RPMI7951 (cell line): Measurements from ENCODE around the gene RASGRF1. TPM values are rescaled to one million over a fixed set of nuclear protein-coding genes. Genes with fewer than 3 reads are reported as not detected.

ENCODE experiments used
- DNase-seq: peaks from one replicate; pipeline ENCODE4 v3.0.0-alpha.2; 2012; ENCODE audit warnings: low read depth
- total RNA-seq: library from RNA; depleted of rRNA; stranded (reverse); fragments of >200 nt; shearing (Covaris generic); gene quantifications from 2 replicates; pipeline ENCODE4 v1.2.3, GENCODE V29; 2014

RASGRF1 gene
- total RNA-seq, 1 experiment from 2014 or later: 8.7 TPM

DNA sequence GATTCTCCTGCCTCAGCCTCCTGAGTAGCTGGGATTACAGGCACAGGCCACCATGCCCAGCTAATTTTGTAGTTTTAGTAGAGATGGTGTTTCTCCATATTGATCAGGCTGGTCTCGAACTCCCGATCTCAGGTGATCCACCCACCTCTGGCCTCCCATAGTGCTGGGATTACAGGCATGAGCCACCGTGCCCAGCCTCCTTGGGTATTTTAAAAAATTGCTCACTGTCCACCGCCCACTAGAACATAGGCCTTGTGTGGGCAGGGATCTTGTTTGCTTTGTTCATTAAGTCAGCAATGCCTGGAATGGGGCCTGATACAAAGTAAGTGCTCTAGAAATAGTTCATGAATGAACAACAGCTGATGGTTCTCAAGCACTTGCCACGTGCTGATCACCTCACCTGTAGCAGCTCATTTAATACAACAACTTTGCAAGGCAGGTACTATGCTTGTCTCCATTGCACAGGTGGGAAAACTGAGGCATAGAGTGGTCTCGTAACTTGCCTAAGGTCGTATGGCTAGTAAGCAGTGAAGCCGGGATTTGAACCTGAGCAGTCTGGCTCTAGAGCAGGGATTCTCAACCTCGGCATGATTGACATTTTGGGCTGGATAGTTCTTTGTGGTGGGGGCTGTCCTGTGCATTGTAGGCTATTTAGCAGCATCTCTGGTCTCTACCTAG lies 133.0 kb downstream of the RASGRF1 start:
- DNase-seq: no peak

DNA sequence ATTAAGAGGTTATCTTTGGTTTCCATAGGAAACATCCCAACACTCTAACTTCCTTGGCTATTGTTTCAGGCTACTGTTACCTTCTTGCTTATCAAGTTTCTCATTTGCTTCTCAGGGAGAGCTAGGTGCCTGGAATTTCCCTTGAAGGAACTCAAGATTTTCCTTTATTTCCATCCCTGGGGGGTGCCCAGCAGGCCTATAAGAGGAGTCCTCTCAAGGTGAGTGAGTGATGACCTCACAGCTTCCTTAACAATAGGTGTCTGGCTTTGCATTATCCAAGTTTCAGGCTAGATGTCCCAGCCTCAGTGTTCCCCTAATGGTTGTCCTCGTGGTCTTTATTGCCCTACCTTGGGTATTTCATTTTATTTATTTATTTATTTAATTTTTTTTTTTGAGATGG lies 133.6 kb downstream of the RASGRF1 start:
- no peak for DNase-seq

DNA sequence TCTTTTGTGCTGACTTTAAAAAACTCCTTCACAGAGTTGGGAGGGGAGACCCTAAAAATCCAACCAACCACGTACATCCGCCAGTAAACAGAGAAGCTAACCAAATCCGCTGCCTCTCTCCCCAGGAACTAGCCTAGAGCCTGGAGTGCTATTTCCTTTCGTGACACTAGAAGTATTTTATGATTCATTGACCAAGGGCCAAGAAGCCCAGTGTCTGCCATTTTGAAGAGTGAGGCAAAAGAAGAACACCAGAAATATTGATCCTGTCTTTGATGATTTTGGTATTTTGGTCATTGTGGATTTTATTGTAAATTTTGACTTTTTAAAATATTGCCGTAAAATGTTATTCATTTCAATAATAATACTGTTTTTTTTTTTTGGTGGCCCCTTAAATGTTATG lies 135.2 kb downstream of the RASGRF1 start:
- DNase-seq: no peak

DNA sequence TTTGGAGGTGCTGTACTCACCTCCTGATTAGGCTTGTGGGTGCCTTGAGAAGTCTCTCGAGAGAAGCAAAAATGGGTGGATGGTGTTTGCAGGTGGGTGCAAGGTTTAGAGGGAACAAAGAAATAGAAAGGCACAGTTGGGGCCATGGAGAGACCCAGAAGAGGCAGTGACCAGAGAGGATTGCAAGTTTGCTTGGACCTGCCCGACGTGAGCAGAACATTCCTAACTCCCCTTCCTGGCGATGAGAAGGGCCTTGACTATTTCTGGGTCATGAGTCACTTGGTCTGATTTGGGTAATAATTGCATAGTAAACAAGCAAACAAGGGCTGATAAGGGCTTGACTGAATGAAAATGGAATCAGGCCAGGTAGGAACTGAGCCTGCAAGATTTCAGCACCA lies 138.7 kb downstream of the RASGRF1 start:
- DNase-seq: no peak

DNA sequence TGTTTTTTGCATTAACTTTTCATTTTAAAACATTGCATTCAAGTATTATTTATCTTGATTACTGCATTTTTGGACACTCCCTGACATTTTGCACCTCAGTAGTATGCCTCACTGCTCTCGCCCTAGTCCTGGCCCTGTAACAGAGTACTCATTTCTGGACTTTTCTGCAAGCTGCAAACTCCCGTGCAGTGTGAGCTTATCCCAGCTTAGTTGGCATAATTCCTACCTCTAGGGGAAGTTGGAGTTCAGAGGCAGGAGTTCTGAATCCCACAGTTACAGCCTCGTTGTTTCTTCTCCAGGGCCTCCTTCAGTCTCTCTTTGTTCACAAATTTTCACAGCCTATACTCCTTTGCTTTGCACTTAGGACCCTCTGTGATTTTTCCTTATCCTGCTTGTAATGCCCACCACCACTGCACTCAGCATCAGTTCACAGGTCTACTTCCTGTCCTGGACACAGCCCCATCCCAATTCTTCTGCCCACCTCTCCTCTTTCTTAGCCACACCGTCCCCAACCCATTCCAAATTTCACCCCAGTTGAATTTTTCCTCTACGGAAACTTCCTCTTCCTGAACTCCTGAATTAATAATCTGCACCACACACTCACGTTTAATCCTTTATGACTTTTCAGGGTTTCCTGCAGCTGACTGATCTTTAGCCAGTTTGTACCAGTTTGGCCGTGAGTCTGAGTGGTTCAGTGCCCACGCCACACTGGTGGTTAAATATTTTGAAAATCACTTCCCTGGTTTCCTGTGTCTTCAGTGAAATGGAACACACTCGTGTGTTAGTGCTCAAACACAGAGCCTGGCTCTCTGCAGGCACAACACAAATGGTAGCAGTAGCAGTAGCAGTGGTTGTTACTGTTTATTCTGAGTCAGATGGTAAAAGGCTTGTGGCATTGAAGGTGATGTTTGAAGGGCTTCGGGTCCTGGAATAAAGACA lies 139.4 kb downstream of the RASGRF1 start:
- DNase-seq: peak; percentile 24

DNA sequence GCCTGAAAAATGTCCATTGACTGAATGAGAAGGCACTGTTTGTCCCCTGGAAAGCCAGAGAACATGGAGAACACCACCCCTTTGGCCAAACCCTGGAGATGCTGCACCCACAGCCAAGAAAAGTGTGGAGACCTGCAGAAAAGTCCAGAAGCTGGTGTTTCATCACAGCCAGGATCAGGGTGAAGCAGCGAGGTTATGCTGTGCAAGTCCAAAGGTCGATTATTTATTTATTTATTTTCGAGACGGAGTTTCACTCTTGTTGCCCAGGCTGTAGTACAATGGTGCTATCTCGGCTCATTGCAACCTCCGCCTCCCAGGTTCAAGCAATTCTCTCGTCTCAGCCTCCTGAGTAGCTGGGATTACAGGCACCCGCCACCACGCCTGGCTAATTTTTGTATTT lies 140.2 kb downstream of the RASGRF1 start:
- DNase-seq: no peak

DNA sequence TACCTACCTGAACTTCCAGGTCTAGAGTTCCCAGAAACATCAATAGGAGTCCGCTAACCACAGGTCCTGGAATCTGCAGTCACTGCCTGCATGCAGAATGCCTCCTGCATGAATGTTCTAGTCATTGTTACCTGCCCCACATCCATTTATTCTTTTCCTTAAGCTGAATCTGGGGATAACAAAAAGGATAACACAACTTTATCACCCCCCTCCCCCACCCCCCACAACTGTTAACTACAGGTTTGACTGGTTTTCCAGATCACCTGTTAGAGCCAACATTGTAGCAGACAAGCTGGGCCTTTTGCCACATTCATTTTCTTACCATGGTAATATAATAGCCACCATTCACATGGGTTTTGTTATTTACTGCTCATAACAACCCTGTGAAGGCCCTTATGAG lies 141.1 kb downstream of the RASGRF1 start:
- DNase-seq: no peak

DNA sequence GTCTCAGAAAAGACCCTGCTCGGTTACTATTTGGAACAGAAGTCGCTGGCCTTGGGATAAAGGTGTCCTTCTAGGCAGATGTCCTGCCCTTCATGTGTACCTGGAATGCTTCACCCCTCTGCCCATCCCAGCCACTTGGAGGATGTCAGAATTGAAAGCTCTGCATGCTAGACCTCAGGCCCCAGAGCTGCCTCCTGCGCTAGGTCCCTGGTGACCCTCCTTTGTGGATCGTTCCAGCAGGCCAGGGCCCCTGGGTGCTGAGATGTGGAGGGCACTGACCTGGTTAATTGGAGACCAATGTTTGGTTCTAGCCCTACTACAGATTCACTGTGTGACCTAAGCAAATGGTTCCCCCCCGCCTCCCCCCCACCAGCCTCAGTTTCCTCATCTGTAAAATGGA lies 143.1 kb downstream of the RASGRF1 start:
- no peak for DNase-seq

DNA sequence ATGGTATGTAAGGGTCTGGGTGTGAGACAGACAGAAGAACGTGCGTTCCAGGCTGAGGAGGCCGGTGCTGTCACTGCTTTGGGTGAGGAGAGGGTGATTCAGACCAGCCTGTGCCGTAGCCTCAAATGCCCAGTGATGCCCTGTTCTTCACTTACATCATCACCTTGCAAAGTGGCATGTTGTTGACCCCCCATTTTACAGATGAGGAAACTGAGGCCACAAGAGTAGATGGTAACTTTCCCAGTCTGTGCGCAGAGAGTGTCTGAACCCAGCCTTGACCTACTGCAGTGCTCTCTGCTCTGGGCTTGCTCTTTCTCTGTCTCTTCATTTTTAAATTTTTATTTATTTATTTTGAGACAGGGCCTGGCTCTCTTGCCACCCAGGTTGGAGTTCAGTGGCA lies 144.1 kb downstream of the RASGRF1 start:
- no peak for DNase-seq

DNA sequence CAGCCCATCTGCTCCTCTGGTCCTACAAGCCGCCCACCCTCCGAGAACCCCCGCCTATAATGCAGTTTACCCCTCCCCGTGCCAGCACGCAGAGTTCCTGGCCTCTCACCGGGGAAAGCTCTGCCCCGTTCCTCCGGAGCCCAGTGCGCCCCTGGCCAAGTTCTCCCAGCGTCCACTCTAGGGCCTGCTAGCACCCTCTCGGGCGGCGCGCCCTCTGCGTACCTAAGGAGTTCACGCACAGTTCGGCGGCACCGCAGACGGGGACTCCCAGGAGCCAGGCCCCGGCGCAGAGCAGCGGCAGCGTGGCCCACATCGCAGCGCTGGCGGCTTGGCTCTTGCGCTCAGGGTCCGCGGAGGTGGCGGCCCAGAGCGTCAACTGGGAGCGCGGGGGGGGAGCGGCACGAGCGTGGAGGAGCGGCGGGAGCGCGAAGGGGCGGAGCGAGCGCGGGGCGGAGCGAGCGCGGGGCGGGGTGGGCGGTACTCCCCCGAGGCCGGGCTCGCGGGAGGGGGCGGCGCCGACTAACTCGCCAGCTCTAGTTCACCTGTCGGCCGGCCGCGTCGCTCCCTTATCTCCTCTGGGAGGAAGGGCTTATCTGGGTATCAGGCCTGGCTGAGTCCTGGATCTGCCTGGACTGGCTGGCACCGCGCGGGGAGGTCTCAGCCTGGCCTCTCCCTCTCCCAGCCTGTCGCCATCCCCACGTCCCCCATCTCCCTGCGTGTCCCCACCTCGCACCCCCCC lies 145.7 kb downstream of the RASGRF1 start, which contains the start of gene CTSH:
Gene CTSH (minus strand): TSS at position 378 of the 739 bp plus-strand sequence. CDS start 65 bp downstream, at position 313.
- DNase-seq: peak; percentile 58

DNA sequence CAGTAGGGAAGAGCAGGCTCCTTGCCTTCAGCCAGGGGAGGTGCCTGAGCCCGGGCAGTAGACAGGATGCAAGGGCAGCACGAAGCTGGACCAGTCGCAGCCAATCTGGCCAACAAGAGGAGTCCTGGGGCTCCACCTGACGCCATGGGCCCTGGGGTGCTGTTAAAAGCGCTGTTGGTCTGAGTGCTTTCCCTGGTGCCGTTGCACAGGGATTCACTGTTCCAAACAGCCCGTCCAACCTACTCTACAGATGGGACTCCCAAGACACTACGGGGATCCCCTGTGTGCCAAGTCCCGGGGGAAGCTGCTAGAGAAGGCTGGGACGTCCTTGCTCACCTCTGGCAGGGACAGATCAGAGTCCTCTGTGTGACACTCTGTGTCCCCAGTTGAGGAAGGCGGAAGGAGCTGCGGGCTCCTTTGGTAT lies 146.4 kb downstream of the RASGRF1 start:
- DNase-seq: no peak

DNA sequence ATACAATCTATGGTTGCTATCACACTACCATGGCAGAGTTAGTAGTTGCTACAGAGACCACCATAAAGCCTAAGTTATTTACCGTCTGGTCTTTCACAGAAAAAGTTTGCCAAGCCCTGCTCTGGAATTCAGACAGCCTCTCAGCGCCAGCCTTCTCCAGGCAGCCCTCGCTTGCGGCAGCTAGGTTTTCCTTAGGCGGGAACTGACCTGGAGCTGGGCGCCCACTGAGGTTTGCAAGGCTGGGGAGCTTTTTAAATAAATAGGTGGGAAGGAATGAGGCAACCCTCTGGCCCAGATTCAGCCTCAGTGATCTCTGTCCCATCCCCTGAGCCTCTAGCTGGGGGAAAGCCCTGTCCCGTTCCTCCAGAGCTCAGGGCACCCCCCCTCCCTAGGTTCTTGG lies 146.9 kb downstream of the RASGRF1 start:
- DNase-seq: no peak

DNA sequence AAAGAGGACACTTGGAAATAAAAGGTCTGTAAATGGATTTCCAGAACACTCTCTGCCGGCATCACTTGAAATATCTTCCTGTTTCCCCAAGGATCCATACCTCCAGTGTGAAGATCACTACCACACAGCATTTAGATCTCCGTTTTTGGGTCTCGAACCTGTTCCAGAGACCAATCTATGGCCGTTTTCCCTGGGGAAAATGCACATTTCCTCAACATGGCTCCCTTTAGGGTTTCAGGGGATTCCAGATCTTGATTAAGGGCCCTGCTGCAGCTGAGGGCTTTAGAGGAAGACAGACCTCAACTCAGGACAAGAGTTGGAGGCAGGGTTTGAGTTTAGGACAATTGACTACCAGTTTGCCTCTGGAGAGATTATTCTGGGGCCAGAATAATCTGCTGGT lies 147.8 kb downstream of the RASGRF1 start:
- no peak for DNase-seq

DNA sequence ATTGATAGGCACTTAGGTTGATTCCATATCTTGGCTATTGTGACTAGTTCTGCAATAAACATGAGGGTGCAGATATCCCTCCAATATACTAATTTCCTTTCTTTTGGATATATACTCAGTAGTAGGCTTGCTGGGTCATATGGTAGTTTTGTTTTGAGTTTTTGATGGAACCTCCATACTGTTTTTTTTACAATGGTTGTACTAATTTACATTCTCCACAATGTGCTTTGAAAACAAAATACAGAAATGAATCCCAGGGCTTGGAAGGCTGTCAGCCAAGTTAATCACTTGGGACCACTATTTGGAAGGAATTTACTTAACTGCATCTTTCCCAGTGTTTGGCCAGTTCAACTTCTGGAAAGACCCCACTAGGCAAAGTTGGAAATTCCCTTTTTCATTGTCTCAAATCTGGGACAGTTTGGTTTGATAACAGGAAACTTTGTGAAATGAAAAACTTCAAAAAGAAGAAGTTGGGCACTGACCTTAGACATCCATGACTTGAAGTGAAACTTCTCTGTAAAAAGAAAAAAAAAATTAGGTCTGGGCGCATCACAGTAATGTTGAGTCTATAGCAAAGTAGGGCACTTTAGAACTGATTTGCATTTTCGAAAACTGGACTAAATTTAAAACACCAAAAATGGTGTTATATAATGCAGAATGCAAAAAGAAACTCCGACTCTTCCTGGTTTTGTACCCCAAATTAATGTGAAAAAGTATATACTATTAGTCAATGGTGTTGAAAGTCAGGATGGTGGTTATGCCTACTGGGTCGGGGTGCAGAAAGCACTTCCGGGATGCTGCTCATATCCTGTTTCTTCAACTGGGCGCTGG lies 151.7 kb downstream of the RASGRF1 start:
- no peak for DNase-seq

DNA sequence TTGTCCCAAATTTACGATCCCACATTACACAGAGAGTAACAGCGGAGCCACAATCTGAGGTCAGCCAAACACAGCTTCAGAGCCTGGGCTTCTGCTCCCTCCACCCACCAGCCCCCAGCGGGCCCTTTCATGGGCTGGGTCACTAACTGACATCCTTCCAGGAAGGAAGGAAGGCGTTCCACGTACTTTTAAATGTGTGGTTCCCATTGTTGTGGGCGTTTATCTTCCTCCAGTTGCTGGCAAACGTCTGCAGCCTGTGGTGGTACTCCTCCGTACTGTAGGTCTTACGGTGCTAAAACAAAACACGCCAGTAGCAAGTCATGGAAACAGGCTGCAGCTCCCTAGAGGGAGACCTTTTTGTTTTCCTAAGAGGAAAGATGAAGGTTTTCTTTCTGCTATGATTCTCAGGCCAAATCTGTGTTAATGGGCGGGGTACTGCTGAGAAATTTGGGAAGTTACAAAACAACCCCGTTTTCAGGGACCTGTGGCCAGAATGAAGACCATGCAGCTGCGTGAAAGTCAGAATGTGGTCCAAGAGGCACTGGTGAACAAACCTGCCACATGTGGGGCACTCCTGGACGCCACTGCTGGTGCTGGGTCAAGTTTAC lies 153.3 kb downstream of the RASGRF1 start:
- no peak for DNase-seq

DNA sequence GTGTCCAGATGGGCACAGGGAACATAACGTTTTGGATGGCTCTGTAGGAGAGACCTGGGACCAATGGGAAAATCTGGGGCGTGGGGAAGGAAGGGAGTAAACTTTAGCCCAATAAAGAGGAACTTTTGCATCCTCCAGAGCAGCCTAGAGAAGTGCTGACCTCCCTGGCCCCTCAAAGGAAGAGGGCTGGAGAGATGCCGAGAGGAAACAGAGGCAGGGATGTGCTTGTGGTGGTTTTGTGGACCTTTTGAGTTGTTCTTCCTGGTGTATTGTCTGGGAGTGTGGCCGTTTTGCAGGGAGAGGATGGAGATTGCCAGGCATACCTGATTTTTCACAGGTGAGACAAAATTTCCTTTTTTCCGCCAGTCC lies 155.9 kb downstream of the RASGRF1 start:
- DNase-seq: no peak

DNA sequence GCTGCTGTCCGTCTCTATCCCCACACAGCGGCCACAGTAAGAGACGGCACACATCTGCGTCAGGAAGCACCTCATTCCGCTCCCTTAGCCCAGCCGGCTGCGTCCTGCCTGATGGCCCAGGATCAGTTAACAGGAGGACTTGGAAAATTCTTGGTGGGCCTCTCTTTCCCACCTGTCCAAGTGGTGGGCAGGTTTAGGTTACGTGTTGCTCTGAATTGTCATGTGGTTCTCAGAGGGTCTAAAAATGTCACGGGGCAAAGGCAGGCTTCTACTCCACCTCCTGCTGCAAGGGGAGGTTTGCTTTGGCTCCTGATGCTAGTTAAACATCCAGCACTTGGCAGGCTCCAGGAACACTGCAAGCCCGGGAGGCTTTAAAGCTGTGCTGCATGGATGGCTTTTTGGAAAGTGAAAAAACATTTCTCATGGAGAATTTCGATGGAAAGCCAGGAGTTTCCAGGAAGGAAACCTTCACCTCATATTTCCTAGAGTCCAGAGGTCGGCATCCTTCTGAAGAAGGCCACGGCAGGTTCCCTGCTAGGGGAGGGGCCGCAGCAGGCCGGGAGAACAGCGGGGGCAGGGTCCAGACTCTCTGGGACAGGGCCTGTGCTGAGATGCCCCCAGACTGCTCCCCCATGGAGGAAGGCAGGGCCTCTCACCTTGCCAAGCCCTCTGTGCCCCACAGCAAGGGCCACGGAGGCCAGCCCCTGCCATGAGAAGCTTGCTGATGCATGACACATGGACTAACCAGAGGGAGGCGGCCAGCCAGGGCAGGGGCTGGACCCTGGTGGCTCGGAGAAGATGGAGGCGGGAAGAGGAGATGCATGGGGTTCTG lies 156.5 kb downstream of the RASGRF1 start:
- no peak for DNase-seq

DNA sequence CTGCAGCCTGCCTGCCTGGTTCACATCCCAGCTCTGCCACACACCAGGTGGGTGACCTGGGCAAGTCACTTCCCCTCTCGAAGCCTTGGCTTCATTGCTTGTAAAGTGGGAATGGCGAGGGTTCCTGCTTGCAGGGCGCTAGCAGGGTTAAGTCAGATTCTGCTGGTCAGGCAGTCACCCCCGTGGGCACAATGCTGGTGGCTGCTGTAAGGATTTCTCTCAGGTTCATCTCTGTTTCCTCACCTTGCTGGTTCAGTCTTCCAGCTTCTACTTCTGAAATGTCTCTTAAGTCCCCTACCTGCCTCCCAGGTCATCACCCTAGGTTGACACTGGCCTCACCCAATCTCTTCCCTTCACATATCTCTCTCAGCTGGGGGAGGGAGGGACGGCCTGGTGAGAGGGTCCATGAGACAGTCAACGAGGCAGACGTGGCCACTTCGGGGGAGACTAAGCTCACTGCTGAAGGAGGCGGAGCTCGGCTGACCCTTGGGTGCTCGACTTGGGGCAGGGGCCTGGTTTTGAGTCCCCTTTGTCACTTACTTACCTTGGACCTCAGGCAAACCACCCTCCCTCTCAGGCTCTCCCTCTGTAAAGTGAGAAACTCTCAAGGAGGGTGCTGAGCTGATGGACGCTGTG lies 157.3 kb downstream of the RASGRF1 start:
- DNase-seq: no peak

DNA sequence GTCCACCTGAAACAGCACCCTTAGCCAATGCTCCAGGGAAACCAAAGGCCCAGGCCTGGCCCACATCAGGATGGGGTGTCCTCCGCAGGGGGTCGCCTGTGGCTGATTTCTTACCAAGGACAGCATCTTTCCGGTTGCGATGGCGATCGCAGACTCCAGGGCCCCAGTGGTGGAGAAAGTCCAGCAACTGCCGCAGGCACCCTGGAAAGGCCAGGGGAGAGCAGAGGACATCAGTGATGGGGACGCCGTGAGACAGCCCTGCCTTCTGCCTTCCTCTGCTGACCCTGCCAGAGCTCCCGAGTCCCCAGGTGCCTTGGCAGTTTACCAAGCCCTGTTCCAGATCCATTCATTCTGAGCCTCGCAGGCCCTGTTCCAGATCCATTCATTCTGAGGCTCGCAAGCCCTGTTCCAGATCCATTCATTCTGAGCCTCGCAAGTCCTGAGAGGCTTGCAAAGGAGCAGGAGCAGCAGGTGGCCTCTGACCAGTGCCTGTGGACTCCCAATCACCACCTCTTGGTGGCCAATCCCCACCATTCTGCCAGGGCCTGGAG lies 158.2 kb downstream of the RASGRF1 start:
- DNase-seq: no peak
